ENCODE results near the gene KCNMB3. TPM values are rescaled to one million over a fixed set of nuclear protein-coding genes. Genes with fewer than 3 reads are reported as not detected.

KCNMB3 gene
- polyA plus RNA-seq, 3 donors: 0.14 to 2.2 TPM; not detected in 1

- H3K4me3 ChIP-seq (replicated peaks in 1 of 3; ENCODE audit: low read depth in 2 of 3, low read length in 3 of 3): no peak overlapping the region
- no peak overlapping the region for H3K27ac Mint-ChIP-seq
- no peak for DNase-seq
- WGBS (ENCODE audit: insufficient coverage): no CpG with 5 or more reads among the region's 1 CpG
- no peaks in the 10 kb centered on the region for H3K9me3 Mint-ChIP-seq
- no peak overlapping the region for H3K4me2 ChIP-seq (replicated peaks; ENCODE audit: extremely low read depth, low read length, poor library complexity, severe bottlenecking)
- TF ChIP-seq CTCF (IDR thresholded peaks at IDR 0.05): no peak
- no peak overlapping the region for H3K27ac ChIP-seq (ENCODE audit: low read depth in 1 of 2, low read length in 2 of 2)
- peaks cover 67% of the 10 kb centered on the region for H4K20me1 ChIP-seq (ENCODE audit: insufficient read depth, low read length)
- H3K27me3 Mint-ChIP-seq (ENCODE audit: low read depth in 3 of 3): no peaks in the 10 kb centered on the region
- peaks cover 11 to 15% of the 10 kb centered on the region in 2 donors for H3K36me3 Mint-ChIP-seq
- no peaks in the 10 kb centered on the region for H3K27me3 ChIP-seq (ENCODE audit: control insufficient read depth in 2 of 2, insufficient read depth in 2 of 2, low read length in 2 of 2)
- no peak overlapping the region for H2AFZ ChIP-seq (ENCODE audit: insufficient read depth, low read depth, low read length, poor library complexity, severe bottlenecking)
- no peak overlapping the region for H3K4me3 Mint-ChIP-seq
- intact Hi-C loops (cut with micrococcal nuclease): no loop called here
- no peak overlapping the region for H3K9ac ChIP-seq (ENCODE audit: insufficient read depth, low read length, poor library complexity, severe bottlenecking)
- peaks cover 9% of the 10 kb centered on the region for H3K4me1 Mint-ChIP-seq
- peaks cover 13 to 19% of the 10 kb centered on the region in 2 donors for H3K36me3 ChIP-seq (replicated peaks in 1 of 2; ENCODE audit: control insufficient read depth in 1 of 2, insufficient read depth in 2 of 2, low read length in 2 of 2)
- no peaks in the 10 kb centered on the region for H3K4me1 ChIP-seq (ENCODE audit: control insufficient read depth in 1 of 2, insufficient read depth in 2 of 2, low read length in 2 of 2)
- H3K79me2 ChIP-seq (ENCODE audit: insufficient read depth, low read length): peaks cover 45% of the 10 kb centered on the region
- no peaks in the 10 kb centered on the region for H3K9me3 ChIP-seq (replicated peaks in 1 of 2; ENCODE audit: control insufficient read depth in 1 of 2, insufficient read depth in 1 of 2, low read length in 2 of 2)
Observed at GRCh38 chr3:179196098-179196497, 54.8 kb downstream of the KCNMB3 start.

GRCh38 chr3:179194931-179195330 is 56.0 kb downstream of the KCNMB3 start:
- no peak overlapping the region for H3K27ac Mint-ChIP-seq
- H4K20me1 ChIP-seq (ENCODE audit: insufficient read depth, low read length): peaks cover 79% of the 10 kb centered on the region
- no peak for DNase-seq
- no peaks in the 10 kb centered on the region for H3K9me3 ChIP-seq (replicated peaks in 1 of 2; ENCODE audit: control insufficient read depth in 1 of 2, insufficient read depth in 1 of 2, low read length in 2 of 2)
- no peaks in the 10 kb centered on the region for H3K4me1 ChIP-seq (ENCODE audit: control insufficient read depth in 1 of 2, insufficient read depth in 2 of 2, low read length in 2 of 2)
- H3K36me3 Mint-ChIP-seq: peaks cover 6 to 7% of the 10 kb centered on the region in 2 donors
- no CpG with 5 or more reads among the region's 4 CpGs for WGBS (ENCODE audit: insufficient coverage)
- no peak overlapping the region for H3K4me3 Mint-ChIP-seq
- H3K27me3 Mint-ChIP-seq (ENCODE audit: low read depth in 3 of 3): no peaks in the 10 kb centered on the region
- H3K4me3 ChIP-seq (replicated peaks in 1 of 3; ENCODE audit: low read depth in 2 of 3, low read length in 3 of 3): no peak overlapping the region
- H3K9me3 Mint-ChIP-seq: peaks cover 0 to 2% (median 0%) of the 10 kb centered on the region in 7 donors
- no peak overlapping the region for H3K4me2 ChIP-seq (replicated peaks; ENCODE audit: extremely low read depth, low read length, poor library complexity, severe bottlenecking)
- no peaks in the 10 kb centered on the region for H3K27me3 ChIP-seq (ENCODE audit: control insufficient read depth in 2 of 2, insufficient read depth in 2 of 2, low read length in 2 of 2)
- peaks cover 4 to 11% of the 10 kb centered on the region in 2 donors for H3K36me3 ChIP-seq (replicated peaks in 1 of 2; ENCODE audit: control insufficient read depth in 1 of 2, insufficient read depth in 2 of 2, low read length in 2 of 2)
- no peak overlapping the region for H2AFZ ChIP-seq (ENCODE audit: insufficient read depth, low read depth, low read length, poor library complexity, severe bottlenecking)
- intact Hi-C loops (cut with micrococcal nuclease): no loop called here
- no peak overlapping the region for H3K27ac ChIP-seq (ENCODE audit: low read depth in 1 of 2, low read length in 2 of 2)
- TF ChIP-seq CTCF (IDR thresholded peaks at IDR 0.05): no peak
- peaks cover 11% of the 10 kb centered on the region for H3K4me1 Mint-ChIP-seq
- no peak overlapping the region for H3K9ac ChIP-seq (ENCODE audit: insufficient read depth, low read length, poor library complexity, severe bottlenecking)
- H3K79me2 ChIP-seq (ENCODE audit: insufficient read depth, low read length): peaks cover 47% of the 10 kb centered on the region

Other genes with a start within 250 kb of the KCNMB3 start
- gene ZMAT3, start 179.3 kb downstream of the KCNMB3 start, polyA plus RNA-seq: 1 to 10 TPM; 3.9 to 9.9 (median 7.9) TPM
- gene PIK3CA, start 102.8 kb downstream of the KCNMB3 start, polyA plus RNA-seq: 1 to 10 TPM; 7.4 to 9.5 (median 9.4) TPM
- 10 to 100 TPM in 2 of 3 donors, 1 to 10 TPM in 1; 9.4 to 17.9 (median 17.7) TPM for gene ZNF639, start 71.9 kb upstream of the KCNMB3 start, polyA plus RNA-seq
- gene MFN1, start 96.6 kb upstream of the KCNMB3 start, polyA plus RNA-seq: 10 to 100 TPM in 2 of 3 donors, 1 to 10 TPM in 1; 5.6 to 15.2 (median 12.2) TPM
- gene GNB4, start 200.4 kb upstream of the KCNMB3 start, polyA plus RNA-seq: 10 to 100 TPM; 15.4 to 65.1 (median 63.5) TPM

Data from CD14-positive monocyte (primary cell).